Cardiac fibroblast (primary cell): ENCODE measurements around the gene SLC22A17.

Source experiments
- DNase-seq, 2 donors: peaks; one replicate each; pipeline versions ENCODE4 v3.0.0 to v3.0.0-alpha.2; 2010; ENCODE audit warnings: low read depth in 2 of 2
- H3K4me3 ChIP-seq, 2 donors: replicated peaks in 1 of 2; 1 replicate in 1 of 2; 2 replicates in 1 of 2; pipeline ENCODE4 v1.5.1; 2011; ENCODE audit warnings: low read depth in 2 of 2, low read length in 2 of 2, mild to moderate bottlenecking in 2 of 2, moderate library complexity in 1 of 2
- TF ChIP-seq, protein P1 (sequence below): IDR thresholded peaks from one replicate; pipeline ENCODE4 v1.5.1; 2011; ENCODE audit warnings: low read depth, mild to moderate bottlenecking, low read length, inconsistent platforms

The SLC22A17 gene

DNA sequence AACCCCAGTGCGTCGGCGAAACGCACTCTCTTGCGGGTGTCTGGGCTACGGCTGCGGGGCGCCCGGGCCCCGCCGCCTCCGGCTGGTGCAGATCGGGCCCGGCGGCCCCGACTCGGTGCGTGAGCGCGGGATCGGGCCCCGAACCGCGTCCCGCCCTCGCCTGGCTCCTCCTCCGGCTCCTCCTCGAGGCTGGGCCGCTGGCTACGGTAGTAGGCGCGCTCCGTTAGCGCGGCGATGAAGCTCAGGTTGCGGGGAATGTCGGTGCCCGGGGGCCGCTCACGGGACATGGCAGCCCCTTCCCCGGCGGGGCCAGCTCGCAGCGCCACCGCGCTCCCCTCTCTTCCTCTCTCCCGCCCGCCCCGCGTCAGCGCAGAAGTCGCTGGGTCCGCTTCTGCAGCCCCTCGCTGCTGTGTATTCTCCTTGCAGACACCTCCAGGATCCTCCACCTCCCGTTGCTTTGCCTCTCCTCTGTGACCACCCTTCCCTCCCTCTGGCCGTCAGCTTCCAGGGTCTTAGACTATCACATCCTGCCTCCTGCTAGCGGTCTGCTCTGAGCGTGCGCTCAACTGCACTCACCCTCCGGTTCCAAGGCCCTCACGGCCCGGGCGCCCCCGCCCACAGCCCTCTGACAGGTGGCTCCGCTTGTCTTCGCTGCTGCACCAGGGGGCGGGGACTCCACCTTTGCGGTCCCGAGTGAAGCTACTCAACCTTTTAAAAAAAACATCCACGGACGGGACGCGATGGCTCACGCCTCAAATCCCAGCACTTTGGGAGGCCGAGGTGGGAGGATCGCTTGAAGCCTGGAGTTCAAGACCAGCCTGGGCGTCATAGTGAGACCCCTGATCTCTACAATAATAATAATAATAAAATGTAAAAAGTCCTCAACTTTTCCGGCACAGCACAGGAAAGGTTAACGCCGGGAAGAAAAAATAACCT, 50.1 kb downstream of the SLC22A17 start, which contains the start of gene PPP1R3E:
TSS of gene PPP1R3E (minus strand) at position 570 of the 936 bp plus-strand sequence. CDS start at position 287, 283 bp downstream.
- DNase-seq: peak; percentile 58 to 59

GRCh38 chr14:23301969-23302289, 50.8 kb downstream of the SLC22A17 start:
- TF ChIP-seq, protein P1, sequence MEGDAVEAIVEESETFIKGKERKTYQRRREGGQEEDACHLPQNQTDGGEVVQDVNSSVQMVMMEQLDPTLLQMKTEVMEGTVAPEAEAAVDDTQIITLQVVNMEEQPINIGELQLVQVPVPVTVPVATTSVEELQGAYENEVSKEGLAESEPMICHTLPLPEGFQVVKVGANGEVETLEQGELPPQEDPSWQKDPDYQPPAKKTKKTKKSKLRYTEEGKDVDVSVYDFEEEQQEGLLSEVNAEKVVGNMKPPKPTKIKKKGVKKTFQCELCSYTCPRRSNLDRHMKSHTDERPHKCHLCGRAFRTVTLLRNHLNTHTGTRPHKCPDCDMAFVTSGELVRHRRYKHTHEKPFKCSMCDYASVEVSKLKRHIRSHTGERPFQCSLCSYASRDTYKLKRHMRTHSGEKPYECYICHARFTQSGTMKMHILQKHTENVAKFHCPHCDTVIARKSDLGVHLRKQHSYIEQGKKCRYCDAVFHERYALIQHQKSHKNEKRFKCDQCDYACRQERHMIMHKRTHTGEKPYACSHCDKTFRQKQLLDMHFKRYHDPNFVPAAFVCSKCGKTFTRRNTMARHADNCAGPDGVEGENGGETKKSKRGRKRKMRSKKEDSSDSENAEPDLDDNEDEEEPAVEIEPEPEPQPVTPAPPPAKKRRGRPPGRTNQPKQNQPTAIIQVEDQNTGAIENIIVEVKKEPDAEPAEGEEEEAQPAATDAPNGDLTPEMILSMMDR: no peak
- H3K4me3 ChIP-seq: peak overlapping the region; percentile 53 to 69
- DNase-seq: no peak

More for the DNA sequence above, 50.1 kb downstream of the SLC22A17 start, which contains the start of gene PPP1R3E:
- TF ChIP-seq, protein P1: no peak
- H3K4me3 ChIP-seq: peak within 1 kb of the TSS; percentile 53 to 69

DNA sequence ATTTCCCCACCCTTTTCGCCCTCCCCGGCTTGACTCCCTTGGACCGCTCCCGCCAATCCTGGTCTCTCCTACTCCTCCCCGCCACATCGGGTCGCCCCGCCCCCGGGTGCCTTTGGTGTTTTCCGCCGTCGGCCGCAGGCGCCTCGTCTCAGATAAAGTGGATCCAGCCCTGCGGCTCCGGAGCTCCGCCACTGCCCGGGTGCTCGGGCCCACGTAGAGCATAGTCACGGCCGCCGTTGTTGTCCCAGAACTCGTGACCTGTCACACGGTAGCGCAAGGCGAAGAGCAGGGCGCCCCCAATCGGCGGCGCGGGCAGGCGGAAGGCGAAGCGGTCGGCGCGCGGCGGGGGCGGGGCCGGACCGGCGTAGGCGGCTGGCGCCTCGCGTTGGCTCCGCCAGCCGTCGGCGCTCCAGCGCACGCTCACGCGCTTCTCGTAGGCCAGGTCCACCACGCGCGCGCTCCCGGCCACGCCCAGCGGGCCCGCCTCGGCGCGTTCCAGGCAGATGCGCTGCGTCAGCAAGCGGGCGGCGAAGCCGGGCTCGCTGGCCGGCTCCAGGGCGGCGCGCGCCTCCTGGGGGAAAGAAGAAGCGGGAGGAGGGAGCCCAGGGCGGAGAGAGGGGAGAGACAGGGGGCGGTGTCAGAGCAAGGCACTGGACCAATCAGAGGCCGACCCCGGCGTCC, 51.3 kb downstream of the SLC22A17 start:
- H3K4me3 ChIP-seq: peak overlapping the region; percentile 55 to 69
- peak; percentile 98 to 99 for DNase-seq
- TF ChIP-seq, protein P1: peak; percentile 59

DNA sequence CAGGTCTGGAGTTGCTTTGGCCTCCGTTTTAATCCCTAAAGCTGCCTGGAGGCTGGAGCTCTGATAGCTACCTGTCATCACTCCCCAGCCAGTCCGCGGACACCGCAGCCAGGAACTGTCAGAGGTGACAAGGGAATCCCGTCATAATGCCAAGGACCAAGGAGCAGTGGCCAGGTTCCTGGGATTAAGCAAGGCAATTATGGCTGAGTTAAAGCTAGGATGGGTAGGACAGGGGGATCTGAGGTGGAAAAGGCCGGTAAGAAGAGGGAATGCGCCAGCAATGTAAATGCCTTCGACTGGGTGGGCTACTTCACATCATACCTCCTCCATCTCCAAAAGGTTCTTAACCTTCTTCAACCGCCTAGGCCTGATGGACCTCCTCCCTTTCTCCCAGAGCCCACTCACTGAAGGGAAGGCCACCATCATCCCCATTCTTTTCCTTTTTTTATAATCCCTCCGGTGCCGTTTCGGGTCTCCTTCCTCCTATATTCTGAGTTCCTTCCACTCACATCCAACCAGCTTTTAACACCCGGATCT, 51.9 kb downstream of the SLC22A17 start:
- peak in 1 of 2 donors; percentile 53 for DNase-seq
- H3K4me3 ChIP-seq: peak overlapping the region; percentile 55 to 65
- TF ChIP-seq, protein P1: no peak

DNA sequence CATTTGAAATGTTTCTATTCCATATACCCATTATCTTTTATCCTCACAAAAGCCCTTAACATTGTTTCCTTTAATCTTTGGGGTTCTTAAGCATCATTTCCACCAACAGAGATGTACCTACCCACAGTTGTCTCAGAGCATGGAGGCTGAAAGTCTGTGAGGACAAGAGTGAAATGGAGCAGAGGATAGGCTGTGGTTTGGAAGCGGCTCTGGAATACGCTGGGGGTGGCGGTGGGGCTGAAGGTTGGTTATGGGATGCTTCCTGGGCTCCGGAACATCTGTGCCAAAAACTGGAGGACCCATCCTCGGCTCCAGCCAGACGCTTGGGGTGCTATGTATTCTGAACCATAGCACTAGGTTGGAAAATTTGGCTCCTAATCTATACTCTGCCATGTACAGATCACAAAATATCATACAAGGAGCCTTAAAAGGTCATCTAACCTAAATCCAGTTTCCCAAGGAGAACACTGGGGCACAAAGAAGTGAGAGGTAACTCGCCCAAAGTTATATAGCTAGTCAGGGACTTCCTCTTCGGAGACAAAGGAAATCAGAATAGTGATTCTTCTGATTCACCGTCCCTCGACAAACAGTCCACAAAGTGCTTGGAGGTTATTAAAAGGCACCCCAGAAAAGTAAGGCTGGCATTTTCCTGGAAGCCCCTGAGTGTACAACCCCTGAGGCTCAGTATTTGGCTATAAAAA, 52.6 kb downstream of the SLC22A17 start:
- peak overlapping the region; percentile 55 to 65 for H3K4me3 ChIP-seq
- DNase-seq: no peak
- TF ChIP-seq, protein P1: no peak

GRCh38 chr14:23299211-23299957, 53.3 kb downstream of the SLC22A17 start:
- TF ChIP-seq, protein P1: no peak
- no peak overlapping the region for H3K4me3 ChIP-seq
- peak; percentile 71 to 81 for DNase-seq
